ENCODE results near the gene CTCF.
A peak's percentile ranks its signal among the peaks of the same experiment; 100 is the strongest.
"Not testable (repeated sequence)": the region's sequence is repeated elsewhere in the genome, so short reads cannot be mapped to it uniquely, and the experiment has no call there.

Gene CTCF

GRCh38 chr16:67562526-67562917, at the start of gene CTCF:
TSS of gene CTCF (plus strand) at chr16:67562526. CDS start at chr16:67610833, 48,307 bp downstream.
- no peak for TF ChIP-seq Cebpa-rat (IDR thresholded peaks at IDR 0.05)
- H3K27ac ChIP-seq: peak within 1 kb of the TSS; percentile 100
- peaks cover 18% of the 10 kb centered on the region; the same call in 1 of the 2 replicates for H3K36me3 ChIP-seq
- H3K9me3 ChIP-seq: no peaks in the 10 kb centered on the region
- peak within 1 kb of the TSS; percentile 96 for H3K4me3 ChIP-seq
- peaks cover 72% of the 10 kb centered on the region for H3K4me1 ChIP-seq
- no peaks in the 10 kb centered on the region for H3K27me3 ChIP-seq
- peak within 1 kb of the TSS; percentile 99 for H3K4me2 ChIP-seq
- peaks cover 28% of the 10 kb centered on the region for H4K20me1 ChIP-seq
- peak within 1 kb of the TSS; percentile 100 for H3K9ac ChIP-seq

- H3K4me3 ChIP-seq, H3K36me3 ChIP-seq, H3K27me3 ChIP-seq, H3K9ac ChIP-seq, H4K20me1 ChIP-seq, H3K9me3 ChIP-seq: not testable (repeated sequence)
- Histone ChIP-seq H3K4me1 (peaks cover 59% of the 10 kb centered on the region), H3K27ac (0 out of 2 replicates have a peak overlapping the region, but pooled peaks have one; percentile 6), H3K4me2 (peak overlapping the region; percentile 93)
Observed at GRCh38 chr16:67513892-67514291, 48.4 kb upstream of the CTCF start.

GRCh38 chr16:67514382-67514828, 47.9 kb upstream of the CTCF start:
- Histone ChIP-seq H3K27me3 (no peaks in the 10 kb centered on the region), H3K27ac (peak overlapping the region; percentile 59), H3K9ac (no peak overlapping the region), H3K36me3 (no peaks in the 10 kb centered on the region), H3K4me1 (peaks cover 64% of the 10 kb centered on the region), H3K9me3 (no peaks in the 10 kb centered on the region), H3K4me3 (no peak overlapping the region), H3K4me2 (peak overlapping the region; percentile 93), H4K20me1 (no peaks in the 10 kb centered on the region)
- peak; percentile 82; the same call in 1 of the 2 replicates for TF ChIP-seq Cebpa-rat (IDR thresholded peaks at IDR 0.05)

- Histone ChIP-seq H3K9me3 (no peaks in the 10 kb centered on the region), H3K36me3 (no peaks in the 10 kb centered on the region), H3K4me3 (no peak overlapping the region), H3K9ac (peak overlapping the region; percentile 36; the same call in 1 of the 2 replicates), H3K27me3 (no peaks in the 10 kb centered on the region), H3K4me1 (peaks cover 81% of the 10 kb centered on the region), H4K20me1 (no peaks in the 10 kb centered on the region), H3K27ac (peak overlapping the region; percentile 91), H3K4me2 (peak overlapping the region; percentile 93)
- TF ChIP-seq Cebpa-rat (IDR thresholded peaks at IDR 0.05): no peak
Observed at GRCh38 chr16:67516296-67517154, 45.8 kb upstream of the CTCF start.

GRCh38 chr16:67517155-67517445, 45.2 kb upstream of the CTCF start:
- H4K20me1 ChIP-seq: no peaks in the 10 kb centered on the region
- H3K27ac ChIP-seq: peak overlapping the region; percentile 91
- H3K9me3 ChIP-seq: no peaks in the 10 kb centered on the region
- no peaks in the 10 kb centered on the region for H3K36me3 ChIP-seq
- no peak overlapping the region for H3K4me3 ChIP-seq
- H3K4me2 ChIP-seq: peak overlapping the region; percentile 93
- H3K27me3 ChIP-seq: no peaks in the 10 kb centered on the region
- TF ChIP-seq Cebpa-rat (IDR thresholded peaks at IDR 0.05): no peak
- H3K9ac ChIP-seq: peak overlapping the region; percentile 36; the same call in 1 of the 2 replicates
- H3K4me1 ChIP-seq: peaks cover 86% of the 10 kb centered on the region

- peaks cover 94% of the 10 kb centered on the region for H3K4me1 ChIP-seq
- H4K20me1 ChIP-seq: no peaks in the 10 kb centered on the region
- H3K4me3 ChIP-seq: peak overlapping the region; percentile 49
- H3K36me3 ChIP-seq: no peaks in the 10 kb centered on the region
- H3K4me2 ChIP-seq: peak overlapping the region; percentile 93
- no peak for TF ChIP-seq Cebpa-rat (IDR thresholded peaks at IDR 0.05)
- no peaks in the 10 kb centered on the region for H3K27me3 ChIP-seq
- H3K9me3 ChIP-seq: no peaks in the 10 kb centered on the region
- peak overlapping the region; percentile 74 for H3K9ac ChIP-seq
- peak overlapping the region; percentile 91 for H3K27ac ChIP-seq
Observed at GRCh38 chr16:67517661-67518423, 44.5 kb upstream of the CTCF start.

- TF ChIP-seq Cebpa-rat (IDR thresholded peaks at IDR 0.05): no peak
- H3K9ac ChIP-seq: peak overlapping the region; percentile 74
- H3K4me1 ChIP-seq: peaks cover 90% of the 10 kb centered on the region
- no peaks in the 10 kb centered on the region for H4K20me1 ChIP-seq
- H3K36me3 ChIP-seq: no peaks in the 10 kb centered on the region
- peak overlapping the region; percentile 93 for H3K4me2 ChIP-seq
- peak overlapping the region; percentile 49 for H3K4me3 ChIP-seq
- no peaks in the 10 kb centered on the region for H3K9me3 ChIP-seq
- no peaks in the 10 kb centered on the region for H3K27me3 ChIP-seq
- peak overlapping the region; percentile 91 for H3K27ac ChIP-seq
Observed at GRCh38 chr16:67518676-67519075, 43.6 kb upstream of the CTCF start.

- Histone ChIP-seq H3K4me1 (peaks cover 90% of the 10 kb centered on the region), H4K20me1 (no peaks in the 10 kb centered on the region), H3K9me3 (no peaks in the 10 kb centered on the region), H3K4me2 (peak overlapping the region; percentile 93), H3K4me3 (peak overlapping the region; percentile 49; the same call in 1 of the 2 replicates), H3K36me3 (no peaks in the 10 kb centered on the region), H3K27ac (peak overlapping the region; percentile 91), H3K9ac (peak overlapping the region; percentile 74), H3K27me3 (no peaks in the 10 kb centered on the region)
- no peak for TF ChIP-seq Cebpa-rat (IDR thresholded peaks at IDR 0.05)
Observed at GRCh38 chr16:67519242-67519641, 43.1 kb upstream of the CTCF start.

- peaks cover 90% of the 10 kb centered on the region for H3K4me1 ChIP-seq
- H3K9me3 ChIP-seq: no peaks in the 10 kb centered on the region
- H3K4me3 ChIP-seq: peak overlapping the region; percentile 61
- peak overlapping the region; percentile 64; the same call in 1 of the 2 replicates for H3K9ac ChIP-seq
- H3K36me3 ChIP-seq: no peaks in the 10 kb centered on the region
- H4K20me1 ChIP-seq: no peaks in the 10 kb centered on the region
- no peak for TF ChIP-seq Cebpa-rat (IDR thresholded peaks at IDR 0.05)
- H3K27me3 ChIP-seq: no peaks in the 10 kb centered on the region
- H3K4me2 ChIP-seq: peak overlapping the region; percentile 93
- H3K27ac ChIP-seq: peak overlapping the region; percentile 91
Observed at GRCh38 chr16:67521095-67521804, 41.1 kb upstream of the CTCF start.

All from BLaER1 (cell line).